ENCODE results near the gene CANX.
A peak's percentile ranks its signal among the peaks of the same experiment; 100 is the strongest.

GRCh38 chr5:179768326-179769085 is 69.7 kb downstream of the CANX start:
- peak in 7 of 12 donors; percentile 12 to 36 (median 27) for TF ChIP-seq CTCF (IDR thresholded peaks at IDR 0.05)
- no peak for TF ChIP-seq POLR2A (IDR thresholded peaks at IDR 0.05)
